NCI-H2227 (cell line): Measurements from ENCODE around the gene TSPAN31.

Experiments
- DNase-seq: peaks from one replicate; lab custom pipeline; 2025; ENCODE audit not compliant: unreplicated experiment; lab: John Stamatoyannopoulos, UW

Gene TSPAN31

GRCh38 chr12:57735198-57735855 is 9.5 kb upstream of the TSPAN31 start:
- peak; percentile 72 for DNase-seq

- DNase-seq = peak; percentile 66
Measured at GRCh38 chr12:57735952-57736740, 8.7 kb upstream of the TSPAN31 start.

GRCh38 chr12:57736741-57737466 is 7.9 kb upstream of the TSPAN31 start:
- DNase-seq = no peak

GRCh38 chr12:57737467-57738460 is 7.1 kb upstream of the TSPAN31 start:
- DNase-seq = peak; percentile 54

- DNase-seq = peak; percentile 86
Measured at GRCh38 chr12:57738661-57739237, 6.1 kb upstream of the TSPAN31 start, which contains the start of gene AGAP2. AGAP2 (minus strand) TSS chr12:57738742; CDS start chr12:57738246, 496 bp downstream.

GRCh38 chr12:57739387-57739786 is 5.5 kb upstream of the TSPAN31 start:
- DNase-seq = peak; percentile 30

GRCh38 chr12:57739914-57740538 is 4.8 kb upstream of the TSPAN31 start:
- no peak for DNase-seq

GRCh38 chr12:57740656-57741412 is 4.0 kb upstream of the TSPAN31 start:
- peak; percentile 53 for DNase-seq

- peak; percentile 53 for DNase-seq
Measured at GRCh38 chr12:57741413-57741789, 3.4 kb upstream of the TSPAN31 start.

GRCh38 chr12:57741844-57742738 is 2.7 kb upstream of the TSPAN31 start:
- DNase-seq = no peak

- DNase-seq = no peak
Measured at GRCh38 chr12:57743769-57744168, 1.1 kb upstream of the TSPAN31 start.

GRCh38 chr12:57744194-57744776 is 554 bp upstream of the TSPAN31 start:
- peak; percentile 91 for DNase-seq

- DNase-seq = no peak
Measured at GRCh38 chr12:57745485-57745881, 644 bp downstream of the TSPAN31 start.

- no peak for DNase-seq
Measured at GRCh38 chr12:57746025-57746424, 1.2 kb downstream of the TSPAN31 start.

GRCh38 chr12:57749061-57749460 is 4.2 kb downstream of the TSPAN31 start:
- no peak for DNase-seq

GRCh38 chr12:57750561-57751431 is 6.0 kb downstream of the TSPAN31 start:
- DNase-seq = no peak

GRCh38 chr12:57751432-57751787 is 6.6 kb downstream of the TSPAN31 start:
- DNase-seq = no peak
